OCI-LY3 (cell line): ENCODE measurements around the gene AOC3.

Experiments used
- H2AFZ ChIP-seq: fragments of 200-600, 300-600 bp; shearing (Covaris generic); 2 replicates; pipeline ENCODE4 v1.6.0; 2014; ENCODE audit warnings: antibody characterized with exemption, low read depth, low read length
- H3K27ac ChIP-seq: fragments of 200-600, 300-600 bp; sonication (generic); 2 replicates; pipeline ENCODE4 v1.5.1; 2014; ENCODE audit warnings: mild to moderate bottlenecking, low read length, moderate library complexity, mixed read lengths
- H3K27me3 ChIP-seq: fragments of 200-600, 300-600 bp; sonication (generic); 2 replicates; pipeline ENCODE4 v1.6.1; 2014; ENCODE audit warnings: low read depth, low read length, mixed read lengths
- H3K36me3 ChIP-seq: fragments of 200-600, 300-600 bp; sonication (generic); replicated peaks from 2 replicates; pipeline ENCODE3; 2014; ENCODE audit warnings: low read depth, low read length, mixed read lengths
- H3K4me1 ChIP-seq: fragments of 300-600, 200-600 bp; sonication (generic); 2 replicates; pipeline ENCODE4 v1.6.1; 2014; ENCODE audit warnings: low read length, mixed read lengths
- H3K4me2 ChIP-seq: fragments of 200-600, 300-600 bp; sonication (generic); 2 replicates; pipeline ENCODE4 v1.6.1; 2014; ENCODE audit warnings: low read length, mixed read lengths
- H3K4me3 ChIP-seq: fragments of 300-600, 200-600 bp; sonication (generic); 2 replicates; pipeline ENCODE4 v1.5.1; 2014; ENCODE audit warnings: antibody characterized with exemption, mild to moderate bottlenecking, low read length, moderate library complexity
- H3K79me2 ChIP-seq: fragments of 300-600, 200-600 bp; shearing (Covaris generic); 2 replicates; pipeline ENCODE4 v1.6.1; 2014; ENCODE audit warnings: mild to moderate bottlenecking, low read length, mixed read lengths
- H3K9ac ChIP-seq: fragments of 300-600, 200-600 bp; shearing (Covaris generic); 2 replicates; pipeline ENCODE4 v1.6.0; 2014; ENCODE audit warnings: mild to moderate bottlenecking, low read length, moderate library complexity
- H3K9me3 ChIP-seq: fragments of 200-600, 300-600 bp; shearing (Covaris generic); 2 replicates; pipeline ENCODE4 v1.6.1; 2014; ENCODE audit warnings: low read length, mixed read lengths; ENCODE audit not compliant: insufficient read depth
- H4K20me1 ChIP-seq: fragments of 200-600, 300-600 bp; sonication (generic); 2 replicates; pipeline ENCODE4 v1.6.1; 2016; ENCODE audit warnings: low read length, mixed read lengths; ENCODE audit not compliant: insufficient read depth
- CTCF ChIP-seq: fragments of 200-600, 300-600 bp; sonication (generic); IDR thresholded peaks from 2 replicates; pipeline ENCODE4 v1.5.1; 2014; ENCODE audit warnings: antibody characterized with exemption, low read length, low read depth
- EZH2phosphoT487 ChIP-seq: fragments of 200-600 bp; shearing (Covaris generic); IDR thresholded peaks from 2 replicates; pipeline ENCODE4 v1.6.1; 2018; ENCODE audit warnings: antibody characterized with exemption, mixed run types, low read depth

The AOC3 gene

DNA sequence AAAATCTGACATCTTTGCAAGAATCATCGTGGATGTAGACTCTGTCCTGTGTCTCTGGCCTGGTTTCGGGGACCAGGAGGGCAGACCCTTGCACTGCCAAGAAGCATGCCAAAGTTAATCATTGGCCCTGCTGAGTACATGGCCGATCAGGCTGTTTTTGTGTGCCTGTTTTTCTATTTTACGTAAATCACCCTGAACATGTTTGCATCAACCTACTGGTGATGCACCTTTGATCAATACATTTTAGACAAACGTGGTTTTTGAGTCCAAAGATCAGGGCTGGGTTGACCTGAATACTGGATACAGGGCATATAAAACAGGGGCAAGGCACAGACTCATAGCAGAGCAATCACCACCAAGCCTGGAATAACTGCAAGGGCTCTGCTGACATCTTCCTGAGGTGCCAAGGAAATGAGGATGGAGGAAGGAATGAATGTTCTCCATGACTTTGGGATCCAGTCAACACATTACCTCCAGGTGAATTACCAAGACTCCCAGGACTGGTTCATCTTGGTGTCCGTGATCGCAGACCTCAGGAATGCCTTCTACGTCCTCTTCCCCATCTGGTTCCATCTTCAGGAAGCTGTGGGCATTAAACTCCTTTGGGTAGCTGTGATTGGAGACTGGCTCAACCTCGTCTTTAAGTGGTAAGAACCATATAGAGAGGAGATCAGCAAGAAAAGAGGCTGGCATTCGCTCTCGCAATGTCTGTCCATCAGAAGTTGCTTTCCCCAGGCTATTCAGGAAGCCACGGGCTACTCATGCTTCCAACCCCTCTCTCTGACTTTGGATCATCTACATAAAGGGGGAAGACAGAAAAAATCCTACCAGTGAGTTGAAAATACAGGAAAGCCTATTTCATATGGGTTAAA lies 49.7 kb downstream of the AOC3 start, which contains the start of gene G6PC1:
G6PC1 (plus strand) TSS at position 340 of the 872 bp plus-strand sequence; CDS start at position 418, 78 bp downstream.
- no peaks in the 10 kb centered on the region for H4K20me1 ChIP-seq

DNA sequence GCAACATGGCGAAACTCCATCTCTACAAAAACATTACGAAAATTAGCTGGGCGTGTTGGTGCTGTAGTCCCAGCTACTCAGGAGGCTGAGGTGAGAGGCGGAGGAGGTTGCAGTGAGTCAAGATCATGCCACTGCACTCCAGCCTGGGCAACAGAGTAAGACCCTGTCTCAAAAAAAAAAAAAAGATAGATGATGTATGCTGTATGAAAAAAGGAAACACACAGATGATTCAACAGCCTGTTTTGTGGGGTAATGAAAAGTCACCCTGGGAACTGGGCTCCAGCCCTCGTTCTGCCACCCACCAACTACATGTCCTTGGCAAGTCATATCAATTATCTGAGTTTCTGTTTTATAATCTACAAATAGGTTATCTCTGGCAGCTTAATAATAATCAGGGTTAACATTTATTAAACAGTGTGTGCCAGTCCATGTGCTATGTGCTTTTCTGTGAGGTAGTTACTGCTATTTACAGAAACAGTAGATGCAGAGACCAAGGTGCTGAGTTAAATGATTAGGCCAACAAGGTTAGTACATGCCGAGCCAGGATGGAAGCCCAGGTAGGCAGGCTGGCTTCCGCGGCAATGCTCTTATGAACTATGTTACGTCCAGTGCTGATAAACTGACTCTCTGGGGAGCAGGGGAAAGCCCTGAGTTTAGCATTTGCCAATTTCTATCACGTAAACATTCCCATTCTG lies 50.7 kb downstream of the AOC3 start:
- Histone ChIP-seq H3K79me2 (no peaks in the 10 kb centered on the region), H3K27me3 (peaks cover 12% of the 10 kb centered on the region; the same call in 1 of the 2 replicates), H3K4me2 (no peak overlapping the region), H3K9ac (no peak overlapping the region), H4K20me1 (no peaks in the 10 kb centered on the region), H3K4me3 (no peak overlapping the region), H3K9me3 (no peaks in the 10 kb centered on the region), H3K36me3 (no peaks in the 10 kb centered on the region), H2AFZ (no peak overlapping the region), H3K27ac (no peak overlapping the region), H3K4me1 (no peaks in the 10 kb centered on the region)
- TF ChIP-seq EZH2phosphoT487 = no peak
- no peak for TF ChIP-seq CTCF

More for the DNA sequence above, 49.7 kb downstream of the AOC3 start, which contains the start of gene G6PC1:
- no peaks in the 10 kb centered on the region for H3K79me2 ChIP-seq
- no peak within 1 kb of the TSS for H3K27ac ChIP-seq
- H2AFZ ChIP-seq = no peak within 1 kb of the TSS
- H3K9me3 ChIP-seq = no peaks in the 10 kb centered on the region
- H3K4me2 ChIP-seq = no peak within 1 kb of the TSS
- H3K4me1 ChIP-seq = no peaks in the 10 kb centered on the region
- H3K9ac ChIP-seq = no peak within 1 kb of the TSS
- H3K36me3 ChIP-seq = no peaks in the 10 kb centered on the region
- no peak within 1 kb of the TSS for H3K4me3 ChIP-seq
- H3K27me3 ChIP-seq = peaks cover 12% of the 10 kb centered on the region; the same call in 1 of the 2 replicates
- no peak for TF ChIP-seq CTCF
- no peak for TF ChIP-seq EZH2phosphoT487

DNA sequence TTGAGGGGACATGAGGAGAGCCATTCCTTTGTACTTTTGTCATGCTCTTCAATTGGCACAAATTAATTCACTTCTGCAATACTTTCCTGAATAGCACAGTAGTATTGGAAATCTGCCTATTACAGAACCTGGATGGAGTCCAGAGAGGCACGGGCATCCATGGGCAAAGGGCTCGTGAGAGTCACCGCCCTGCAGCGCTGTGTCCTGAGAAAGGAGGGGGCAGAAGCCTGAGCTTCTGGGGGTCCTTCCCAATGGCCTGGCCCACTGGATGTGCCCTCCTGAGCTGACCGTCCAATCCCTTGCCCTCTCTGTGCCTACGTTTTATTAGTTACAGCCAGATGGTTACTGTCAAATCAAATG lies 53.1 kb downstream of the AOC3 start:
- Histone ChIP-seq H2AFZ (no peak overlapping the region), H3K4me1 (no peaks in the 10 kb centered on the region), H3K9me3 (no peaks in the 10 kb centered on the region), H3K27ac (no peak overlapping the region), H3K36me3 (no peaks in the 10 kb centered on the region), H3K4me2 (no peak overlapping the region), H3K9ac (no peak overlapping the region), H3K79me2 (no peaks in the 10 kb centered on the region), H3K4me3 (no peak overlapping the region), H3K27me3 (peaks cover 28% of the 10 kb centered on the region), H4K20me1 (no peaks in the 10 kb centered on the region)
- no peak for TF ChIP-seq EZH2phosphoT487

DNA sequence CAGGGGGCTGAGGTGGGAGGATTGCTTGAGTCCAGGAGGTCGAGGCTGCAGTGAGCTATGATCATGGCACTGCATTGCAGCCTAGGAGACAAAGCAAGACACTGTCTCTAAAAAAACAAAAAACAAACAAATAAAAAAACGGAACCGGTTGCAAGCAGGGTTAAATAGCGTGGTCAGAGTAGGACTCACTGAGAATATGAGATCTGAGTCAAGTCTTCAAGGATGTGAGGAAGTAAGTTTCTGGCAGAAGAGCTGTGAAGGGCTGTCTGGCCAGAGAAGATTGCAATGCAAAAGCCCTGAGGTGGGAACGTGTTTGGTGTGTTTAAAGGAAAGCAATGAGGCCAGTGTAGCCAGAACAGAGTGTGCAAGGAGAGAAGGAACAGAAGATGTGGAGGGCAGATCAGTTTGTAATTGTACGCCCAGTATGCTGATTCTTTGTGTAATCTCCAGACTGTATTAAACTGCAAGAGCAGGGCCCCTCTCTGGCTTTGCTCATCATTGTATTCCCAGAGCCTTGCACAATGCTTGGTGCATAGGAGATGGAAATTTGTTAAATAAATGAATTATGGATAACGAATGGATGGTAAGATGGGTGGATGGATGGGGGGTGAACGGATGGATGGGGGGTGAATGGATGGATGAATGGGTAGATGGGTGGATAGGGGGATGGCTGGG lies 55.9 kb downstream of the AOC3 start:
- no peaks in the 10 kb centered on the region for H3K9me3 ChIP-seq
- H3K4me1 ChIP-seq = no peaks in the 10 kb centered on the region
- no peak overlapping the region for H3K27ac ChIP-seq
- H3K36me3 ChIP-seq = no peaks in the 10 kb centered on the region
- H3K79me2 ChIP-seq = no peaks in the 10 kb centered on the region
- H2AFZ ChIP-seq = no peak overlapping the region
- H4K20me1 ChIP-seq = no peaks in the 10 kb centered on the region
- no peak overlapping the region for H3K9ac ChIP-seq
- TF ChIP-seq EZH2phosphoT487 (no peak), CTCF (no peak)
- H3K4me2 ChIP-seq = no peak overlapping the region
- H3K4me3 ChIP-seq = no peak overlapping the region
- H3K27me3 ChIP-seq = peaks cover 35% of the 10 kb centered on the region
